G401 (cell line): Measurements from ENCODE around the gene GOLGA8G. TPM values are rescaled to one million over a fixed set of nuclear protein-coding genes. Genes with fewer than 3 reads are reported as not detected.
"Not testable (repeated sequence)": the region's sequence is repeated elsewhere in the genome, so short reads cannot be mapped to it uniquely, and the experiment has no call there.

ENCODE experiments used
- DNase-seq: peaks from one replicate; pipeline ENCODE4 v3.0.0-alpha.2; 2015; ENCODE audit warnings: low spot score
- in situ Hi-C: cut with HindIII; loops from 2 replicates; pipeline ENCODE4 v1.10.0; 2016; ENCODE audit warnings: low sequenced_read_pairs, mixed read lengths
- total RNA-seq: library from RNA; depleted of rRNA; stranded (reverse); fragments of >200 nt; shearing (Covaris generic); gene quantifications from 2 replicates; pipeline ENCODE4 v1.2.3, GENCODE V29; 2014; rRNA removed

The GOLGA8G gene, protein sequence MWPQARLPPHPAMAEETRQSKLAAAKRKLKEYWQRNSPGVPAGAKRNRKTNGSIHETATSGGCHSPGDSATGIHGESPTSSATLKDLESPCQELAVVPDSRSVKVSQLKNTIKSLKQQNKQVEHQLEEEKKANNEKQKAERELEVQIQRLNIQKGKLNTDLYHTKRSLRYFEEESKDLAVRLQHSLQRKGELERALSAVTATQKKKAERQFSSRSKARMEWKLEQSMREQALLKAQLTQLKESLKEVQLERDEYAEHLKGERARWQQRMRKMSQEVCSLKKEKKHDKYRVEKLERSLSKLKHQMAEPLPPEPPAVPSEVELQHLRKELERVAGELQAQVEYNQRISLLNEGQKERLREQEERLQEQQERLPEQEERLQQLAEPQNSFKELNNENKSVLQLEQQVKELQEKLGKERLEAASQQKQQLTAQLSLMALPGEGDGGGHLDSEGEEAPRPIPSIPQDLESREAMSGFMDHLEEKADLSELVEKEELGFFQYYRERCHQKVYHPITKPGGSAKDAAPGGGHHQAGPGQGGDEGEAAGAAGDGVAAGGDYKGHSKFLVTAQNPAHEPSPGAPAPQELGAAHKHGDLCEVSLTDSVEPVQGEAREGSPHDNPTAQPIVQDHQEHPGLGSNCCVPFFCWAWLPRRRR
- total RNA-seq: not detected in 2 replicates

DNA sequence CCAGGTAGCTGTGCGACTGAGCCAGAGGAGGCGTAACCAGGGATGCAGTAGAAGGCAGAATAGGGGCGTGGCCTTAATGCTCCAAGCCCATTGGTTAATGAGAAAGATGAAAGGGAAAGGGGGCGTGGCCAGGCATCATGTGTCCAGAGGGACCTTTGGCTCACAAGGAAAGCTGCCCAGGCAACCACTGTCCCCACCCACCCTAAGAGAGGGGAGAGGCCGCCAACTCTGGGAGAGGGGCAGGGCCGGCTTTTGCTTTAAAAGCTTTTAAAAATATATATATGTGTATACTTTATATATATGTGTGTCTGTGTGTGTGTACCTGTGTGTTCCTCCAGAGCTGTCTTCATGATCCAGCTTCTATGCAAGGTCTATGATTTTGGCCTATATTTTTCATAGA lies at the start of gene GOLGA8G:
TSS of gene GOLGA8G (minus strand) at position 18 of the 400 bp plus-strand sequence. CDS start 62 bp downstream, outside the sequence.
- in situ Hi-C loops, DNase-seq: not testable (repeated sequence)

DNA sequence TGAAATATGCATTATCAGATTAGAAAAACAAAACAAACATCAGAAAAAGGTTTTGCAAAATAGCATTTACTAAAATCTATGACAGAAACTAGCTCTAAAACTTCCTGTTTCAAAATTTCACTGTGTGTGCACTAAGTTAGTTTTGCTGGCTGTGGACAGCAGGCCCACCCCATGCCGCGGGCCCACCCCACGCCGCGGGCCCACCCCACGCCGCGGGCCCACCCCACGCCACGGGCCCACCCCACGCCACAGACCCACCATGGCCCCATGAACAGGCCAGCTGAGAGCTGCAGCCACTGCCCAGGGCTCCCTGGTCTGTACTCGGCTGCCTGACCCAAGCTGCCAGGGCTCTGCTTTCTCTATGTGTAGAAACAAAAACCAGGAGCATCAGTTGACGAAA lies 40.6 kb upstream of the GOLGA8G start:
- DNase-seq, in situ Hi-C loops: not testable (repeated sequence)

DNA sequence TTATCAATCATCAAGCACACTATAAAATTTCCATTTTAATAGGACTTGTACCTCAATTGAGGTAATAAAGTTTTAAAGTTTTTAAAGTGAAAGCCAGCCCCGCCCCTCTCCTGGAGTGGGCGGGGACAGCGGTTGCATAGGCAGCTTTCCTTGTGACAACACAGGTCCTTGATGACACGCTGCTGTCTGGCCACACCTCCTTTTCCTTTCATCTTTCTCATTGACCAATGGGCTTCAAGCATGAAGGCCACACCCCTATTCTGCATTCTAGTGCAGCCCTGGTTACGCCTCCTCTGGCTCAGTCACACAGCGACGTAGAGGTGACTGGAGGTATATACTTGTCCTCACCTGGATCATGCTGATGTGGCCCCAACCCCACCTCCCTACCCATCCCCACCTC lies 20.5 kb upstream of the GOLGA8G start, which contains the start of gene GOLGA6L25:
TSS of gene GOLGA6L25 (plus strand) at position 301 of the 400 bp plus-strand sequence. CDS start at position 362, 61 bp downstream.
- DNase-seq, in situ Hi-C loops: not testable (repeated sequence)

DNA sequence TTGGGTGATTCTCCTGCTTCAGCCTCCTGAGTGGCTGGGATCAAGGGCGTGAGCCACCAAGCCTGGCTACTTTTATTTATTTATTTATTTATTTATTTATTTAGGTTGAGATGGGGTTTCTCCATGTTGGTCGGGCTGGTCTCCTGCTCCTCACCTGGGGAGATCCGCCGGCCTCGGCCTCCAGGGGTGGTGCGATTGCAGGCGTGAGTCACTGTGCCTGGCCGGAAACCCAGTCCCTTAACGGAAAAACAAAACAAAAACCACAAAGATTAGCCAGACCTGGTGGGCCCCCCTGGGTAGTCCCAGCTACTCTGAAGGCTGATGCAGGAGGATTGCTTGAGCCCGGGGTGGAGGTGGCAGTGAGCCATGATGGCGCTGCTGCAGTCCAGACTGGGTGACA lies 17.6 kb downstream of the GOLGA8G start:
- DNase-seq, in situ Hi-C loops: not testable (repeated sequence)

DNA sequence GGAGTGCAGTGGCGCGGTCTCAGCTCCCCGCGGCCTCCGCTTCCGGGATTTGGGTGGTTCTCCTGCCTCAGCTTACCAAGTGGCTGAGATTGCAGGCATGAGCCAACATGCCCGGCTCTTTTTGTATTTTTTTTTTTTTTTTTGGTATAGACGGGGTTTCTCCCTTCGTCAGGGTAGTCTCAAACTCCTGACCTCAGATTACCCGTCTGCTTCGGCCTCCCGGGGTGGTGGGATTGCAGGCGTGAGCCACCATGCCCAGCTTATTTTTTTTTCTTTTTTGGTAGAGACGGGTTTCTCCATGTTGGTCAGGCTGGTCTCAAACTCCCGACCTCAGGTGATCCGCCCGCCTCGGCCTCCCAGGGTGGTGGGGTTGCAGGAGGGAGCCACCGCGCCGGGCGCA lies 18.6 kb downstream of the GOLGA8G start:
- DNase-seq, in situ Hi-C loops: not testable (repeated sequence)

DNA sequence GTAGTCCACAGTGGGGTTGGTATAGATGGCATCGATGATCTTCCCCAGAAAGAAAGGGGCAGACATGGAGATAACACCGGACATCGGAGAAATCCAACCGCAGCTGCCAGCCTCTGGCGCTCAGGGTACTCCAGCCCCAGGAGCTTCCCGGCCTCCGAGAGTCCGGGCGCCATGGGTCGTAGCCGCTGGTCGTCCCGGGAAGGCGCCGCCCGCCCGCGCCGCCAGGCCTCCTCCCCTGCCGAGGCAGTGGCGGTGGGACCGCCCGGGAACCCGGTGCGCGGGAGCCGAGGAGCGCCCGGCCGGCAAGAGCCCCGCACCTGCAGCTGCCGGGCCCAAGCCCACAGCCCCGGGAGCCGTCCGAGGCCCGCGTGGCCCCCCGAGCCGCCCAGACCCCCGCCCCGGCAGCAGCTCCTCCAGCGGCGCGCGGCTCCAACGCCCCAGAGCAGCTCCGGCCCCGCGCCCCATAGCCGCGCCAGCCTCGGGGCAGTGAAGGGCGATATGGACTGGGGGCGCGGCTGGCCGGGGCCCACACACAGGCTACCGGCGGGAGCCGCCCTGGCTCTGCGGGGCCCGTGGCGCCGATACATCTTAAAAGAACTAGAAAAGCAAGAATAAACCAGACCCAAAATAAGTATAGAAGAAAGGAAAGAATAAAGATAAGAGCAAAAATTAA lies 24.4 kb downstream of the GOLGA8G start:
- in situ Hi-C loops, DNase-seq: not testable (repeated sequence)

DNA sequence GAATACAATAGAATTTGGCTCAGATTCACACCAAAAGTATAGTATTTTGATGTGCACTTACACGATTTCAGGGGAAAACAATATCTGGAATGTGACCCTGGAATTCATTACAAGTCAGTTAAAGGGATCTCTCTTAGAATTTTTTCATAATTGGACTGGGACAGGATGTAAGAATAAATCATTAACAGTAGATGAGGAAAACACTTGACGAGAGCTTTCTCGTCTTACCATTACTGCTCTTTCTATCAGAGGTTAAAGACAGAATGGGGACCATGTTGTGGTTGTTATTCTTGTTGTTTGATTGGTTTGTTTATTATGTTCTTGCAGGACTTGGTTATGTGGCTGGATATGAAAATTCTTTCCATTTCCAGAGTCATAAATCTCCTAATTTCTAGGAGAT lies 51.4 kb downstream of the GOLGA8G start:
- in situ Hi-C loops, DNase-seq: not testable (repeated sequence)

Other genes with a start within 250 kb of the GOLGA8G start
- gene HERC2, start 210.8 kb downstream of the GOLGA8G start, total RNA-seq: 30.2 and 62.2 TPM in 2 replicates
- not detected in 2 replicates for gene GOLGA6L24, start 174.9 kb downstream of the GOLGA8G start, total RNA-seq
- gene GOLGA8F, start 154.3 kb downstream of the GOLGA8G start, total RNA-seq: not detected in 2 replicates
- not detected in 2 replicates for gene GOLGA6L25, start 20.6 kb upstream of the GOLGA8G start, total RNA-seq
- gene GOLGA8M, start 179.4 kb upstream of the GOLGA8G start, total RNA-seq: not detected in 2 replicates